Right renal pelvis (tissue), 4 donors: Measurements from ENCODE around the gene METRN. TPM values are rescaled to one million over a fixed set of nuclear protein-coding genes. Genes with fewer than 3 reads are reported as not detected.
"Not testable (repeated sequence)": the region's sequence is repeated elsewhere in the genome, so short reads cannot be mapped to it uniquely, and the experiment has no call there.

Source experiments
- DNase-seq, 4 donors: peaks; one replicate each; pipeline ENCODE4 v3.0.0-alpha.2; 2013; ENCODE audit warnings: low read depth in 4 of 4, low spot score in 3 of 4, missing footprints in 1 of 4
- polyA plus RNA-seq, 4 donors: library from polyadenylated mRNA; unstranded; fragments of 120-200 nt; gene quantifications; one replicate each; pipeline ENCODE4 v1.2.1, GENCODE V29; 2013; ENCODE audit not compliant: insufficient read length in 4 of 4

METRN gene
- polyA plus RNA-seq, 4 donors = 5.8 to 17.0 (median 9.3) TPM

DNA sequence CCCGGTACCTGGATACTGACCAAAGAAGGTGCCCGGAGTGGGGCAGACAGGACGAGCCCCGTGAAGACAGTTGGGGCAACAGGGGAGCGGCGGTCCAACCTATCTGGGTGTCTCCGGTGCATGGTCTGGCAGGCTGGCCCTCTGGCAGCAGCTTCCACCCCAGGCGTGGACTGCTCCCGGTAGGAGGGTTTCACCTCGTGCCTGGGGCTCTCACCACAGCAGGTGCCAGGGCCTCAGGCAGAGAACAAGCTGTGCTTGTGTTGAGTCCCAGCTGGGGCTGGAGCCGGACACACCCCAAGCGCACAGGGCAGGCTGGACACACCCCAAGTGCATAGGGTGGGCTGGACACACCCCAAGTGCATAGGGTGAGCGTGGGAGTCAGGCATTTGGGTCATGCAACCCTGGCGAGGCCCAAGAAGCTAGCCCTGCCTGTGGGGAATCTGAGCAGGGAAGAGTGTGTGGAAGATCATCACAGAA is 7.8 kb upstream of the METRN start:
- no peak for DNase-seq

- no peak for DNase-seq
These were observed 6.9 kb upstream of the METRN start for GRCh38 chr16:708019-708418.

DNA sequence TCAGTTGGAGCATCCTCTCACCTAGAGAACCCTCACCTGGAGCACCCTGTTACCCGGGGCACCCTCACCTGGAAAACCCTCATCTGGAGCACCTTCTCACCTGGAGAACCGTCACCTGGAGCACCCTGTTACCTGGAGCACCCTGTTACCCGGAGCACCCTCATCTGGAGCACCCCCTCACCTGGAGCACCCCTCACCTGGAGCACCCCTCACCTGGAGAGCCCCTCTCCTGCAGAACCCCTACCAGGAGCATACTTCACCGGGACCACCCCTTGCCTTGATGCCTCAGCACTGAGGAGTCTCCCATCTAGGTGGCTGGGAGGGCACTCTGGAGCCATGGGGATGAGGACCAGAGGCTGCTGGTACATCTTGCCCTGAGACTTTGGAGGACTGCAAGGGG is 6.0 kb upstream of the METRN start:
- no peak for DNase-seq

GRCh38 chr16:709566-710499 is 5.1 kb upstream of the METRN start:
- no peak for DNase-seq

DNA sequence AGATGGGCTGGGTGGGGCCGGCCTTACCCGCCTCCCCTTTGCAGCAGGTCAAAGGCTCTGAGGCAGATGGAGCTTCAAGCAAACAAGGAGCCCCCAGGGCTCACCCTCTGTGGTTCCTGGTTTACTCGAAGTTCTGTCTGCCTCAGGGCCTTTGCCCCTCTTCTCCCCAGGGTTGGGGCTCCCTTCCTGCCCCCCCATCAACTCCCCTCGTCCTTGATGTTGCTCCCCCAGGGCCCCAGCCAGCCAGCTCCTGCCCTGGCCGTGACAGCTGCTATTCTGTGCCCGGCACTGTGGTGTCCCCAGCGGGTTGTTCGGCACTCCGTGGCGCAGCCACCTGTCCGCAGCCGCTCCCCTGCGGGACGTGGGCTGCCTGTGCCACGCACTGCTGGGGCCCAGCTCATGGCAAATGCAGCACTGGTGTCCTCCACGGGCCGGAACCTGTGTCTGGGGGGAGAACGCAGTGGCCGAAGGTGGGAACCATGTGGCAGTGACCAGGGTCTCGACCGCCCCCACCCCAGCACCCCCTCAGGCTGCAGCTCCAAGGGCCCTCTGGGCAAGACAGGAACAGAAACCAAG is 4.3 kb upstream of the METRN start:
- DNase-seq = no peak

DNA sequence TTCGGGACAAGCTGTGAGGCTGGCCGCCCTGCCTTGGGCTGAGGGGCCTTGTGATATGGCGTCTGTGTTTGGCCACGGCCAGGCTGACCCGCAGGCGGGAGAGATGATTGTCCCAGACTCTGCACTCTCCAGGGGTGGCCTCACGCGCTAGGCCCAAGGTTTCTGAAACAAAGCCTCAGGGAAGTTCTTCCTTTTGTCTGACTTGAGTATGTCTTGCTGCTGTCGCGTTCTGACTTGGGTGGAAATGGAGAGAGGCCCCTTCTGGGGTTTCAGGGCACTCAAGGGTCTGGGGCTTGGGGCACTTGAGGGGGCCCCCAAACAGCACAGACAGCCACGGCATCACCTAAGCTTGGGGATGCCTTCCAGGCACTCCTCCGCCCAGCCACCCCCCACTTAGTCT is 3.8 kb upstream of the METRN start:
- DNase-seq = no peak

DNA sequence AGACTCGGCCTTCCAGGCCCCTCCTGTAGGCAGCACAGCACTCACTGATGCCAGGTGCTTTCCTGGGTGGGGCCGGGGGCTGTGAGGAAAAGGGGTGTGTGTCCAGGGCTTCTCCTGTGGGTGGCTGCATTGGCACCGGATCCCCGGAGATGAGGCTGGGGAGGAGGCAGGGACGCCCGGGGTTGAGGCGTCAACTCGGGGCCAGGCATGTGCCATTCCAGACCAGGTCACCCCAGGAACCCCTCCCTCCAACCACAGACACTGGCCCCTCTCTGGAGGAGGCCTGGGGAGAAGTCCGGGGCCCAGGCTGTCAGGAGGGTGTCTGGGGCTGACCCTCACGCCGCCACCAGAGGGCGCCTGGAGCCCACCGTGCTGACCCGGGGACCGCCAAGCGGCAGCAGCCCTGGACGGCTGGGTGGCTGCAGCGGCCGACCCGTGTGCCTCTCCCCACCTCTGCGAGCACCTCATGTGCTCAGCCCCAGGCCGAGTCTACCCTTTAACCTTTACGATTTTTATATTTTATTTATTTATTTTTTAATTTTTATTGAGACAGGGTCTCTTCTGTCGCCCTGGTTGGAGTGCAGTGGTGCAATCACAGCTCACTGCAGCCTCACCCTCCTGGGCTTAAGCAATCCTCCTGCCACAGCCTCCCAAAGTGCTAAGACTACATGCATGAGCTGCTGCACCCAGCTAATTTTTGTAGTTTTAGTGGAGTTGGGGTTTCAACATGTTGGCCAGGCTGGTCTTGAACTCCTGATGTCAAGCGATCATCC is 3.2 kb upstream of the METRN start:
- DNase-seq = no peak

DNA sequence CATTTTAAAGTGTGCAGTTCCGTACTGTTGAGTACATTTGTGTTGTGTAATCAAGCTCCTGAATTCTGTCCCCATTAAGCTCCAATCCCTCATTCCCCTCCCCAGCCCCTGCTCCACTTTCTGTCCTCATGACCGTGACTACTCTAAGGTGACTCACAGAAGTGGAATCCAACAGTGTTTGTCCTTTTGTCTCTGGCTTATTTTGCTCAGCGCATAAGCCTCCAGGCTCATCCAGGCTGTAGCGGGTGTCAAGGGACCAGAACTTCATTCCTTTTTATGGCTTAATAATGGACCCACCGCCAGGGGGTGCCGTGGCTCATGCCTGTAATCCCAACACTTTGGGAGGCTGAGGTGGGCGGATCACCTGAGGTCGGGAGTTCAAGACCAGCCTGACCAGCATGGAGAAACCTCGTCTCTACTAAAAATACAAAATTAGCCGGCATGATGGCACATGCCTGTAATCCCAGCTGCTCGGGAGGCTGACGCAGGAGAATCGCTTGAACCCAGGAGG is 2.1 kb upstream of the METRN start:
- DNase-seq = not testable (repeated sequence)

GRCh38 chr16:714079-714478 is 839 bp upstream of the METRN start:
- DNase-seq = no peak

DNA sequence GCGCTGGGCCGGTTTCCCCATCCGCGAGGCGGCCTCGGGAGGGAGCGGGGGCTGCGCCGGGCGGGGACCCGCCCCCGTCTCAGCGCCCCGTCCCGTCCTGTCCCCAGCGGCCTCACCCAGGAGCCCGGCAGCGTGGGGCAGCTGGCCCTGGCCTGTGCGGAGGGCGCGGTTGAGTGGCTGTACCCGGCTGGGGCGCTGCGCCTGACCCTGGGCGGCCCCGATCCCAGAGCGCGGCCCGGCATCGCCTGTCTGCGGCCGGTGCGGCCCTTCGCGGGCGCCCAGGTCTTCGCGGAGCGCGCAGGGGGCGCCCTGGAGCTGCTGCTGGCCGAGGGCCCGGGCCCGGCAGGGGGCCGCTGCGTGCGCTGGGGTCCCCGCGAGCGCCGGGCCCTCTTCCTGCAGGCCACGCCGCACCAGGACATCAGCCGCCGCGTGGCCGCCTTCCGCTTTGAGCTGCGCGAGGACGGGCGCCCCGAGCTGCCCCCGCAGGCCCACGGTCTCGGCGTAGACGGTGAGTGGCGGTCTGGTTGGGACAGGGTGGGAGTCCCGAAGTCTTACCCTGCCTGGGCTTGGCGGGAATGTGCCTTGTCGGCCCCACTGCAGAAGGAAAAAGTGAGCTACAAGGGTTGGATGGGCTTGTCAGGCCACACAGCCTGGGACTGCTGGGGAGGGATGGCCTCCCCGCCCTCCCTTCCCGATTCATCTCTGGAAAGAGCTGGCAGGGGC is 720 bp downstream of the METRN start:
- DNase-seq = no peak

DNA sequence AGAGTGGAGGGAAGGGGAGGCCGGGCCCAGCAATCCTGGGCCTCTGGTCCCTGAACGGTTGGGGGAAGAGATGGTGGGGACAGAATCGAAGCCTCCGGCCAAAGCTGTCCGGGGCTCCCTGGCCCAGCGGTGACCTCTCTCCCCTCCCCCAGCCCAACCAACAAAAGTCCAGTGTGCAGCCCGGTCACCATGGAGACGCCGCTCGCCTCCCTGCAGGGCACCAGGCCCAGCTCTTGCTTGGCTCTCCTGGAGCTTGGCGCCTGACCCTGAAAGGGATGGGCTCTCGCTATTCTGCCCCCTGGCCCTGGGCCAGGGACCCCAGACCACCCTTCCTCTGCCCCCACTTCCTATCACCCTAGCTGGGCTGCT is 1.3 kb downstream of the METRN start:
- DNase-seq = no peak

DNA sequence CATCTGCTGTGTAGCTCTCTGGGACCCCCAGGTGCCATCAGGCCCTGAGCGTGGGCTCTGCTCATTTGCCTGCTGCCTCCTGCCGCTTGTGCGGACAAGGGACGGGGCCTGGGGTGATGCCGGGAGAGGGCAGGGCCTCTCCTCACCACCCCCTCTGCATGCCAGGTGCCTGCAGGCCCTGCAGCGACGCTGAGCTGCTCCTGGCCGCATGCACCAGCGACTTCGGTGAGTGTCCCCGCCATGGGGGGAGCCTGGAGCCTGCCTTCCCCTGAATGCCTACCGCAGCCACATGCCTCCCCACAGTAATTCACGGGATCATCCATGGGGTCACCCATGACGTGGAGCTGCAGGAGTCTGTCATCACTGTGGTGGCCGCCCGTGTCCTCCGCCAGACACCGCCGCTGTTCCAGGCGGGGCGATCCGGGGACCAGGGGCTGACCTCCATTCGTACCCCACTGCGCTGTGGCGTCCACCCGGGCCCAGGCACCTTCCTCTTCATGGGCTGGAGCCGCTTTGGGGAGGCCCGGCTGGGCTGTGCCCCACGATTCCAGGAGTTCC is 1.9 kb downstream of the METRN start:
- DNase-seq = no peak

- no peak for DNase-seq
These were observed 2.7 kb downstream of the METRN start for GRCh38 chr16:717450-718245.

DNA sequence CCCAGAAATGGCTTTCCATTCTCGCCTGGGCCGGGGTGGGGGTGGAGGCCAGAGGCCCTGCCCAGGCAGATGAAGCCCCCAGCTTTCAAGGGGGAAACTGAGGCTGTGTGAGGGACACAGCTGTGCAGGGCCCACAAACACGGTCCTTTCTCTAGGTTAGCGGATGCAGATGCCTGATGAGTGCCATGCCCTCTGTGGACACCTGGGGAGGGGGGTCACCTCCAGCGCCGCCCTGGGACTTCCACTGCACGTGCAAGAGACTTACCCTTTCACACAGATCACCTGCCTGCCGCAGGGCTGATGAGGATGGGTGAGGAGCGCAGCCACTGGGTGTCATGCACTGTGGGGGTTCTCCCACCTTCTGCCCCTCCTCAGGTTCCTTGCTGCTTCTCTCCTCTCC is 3.5 kb downstream of the METRN start:
- no peak for DNase-seq

DNA sequence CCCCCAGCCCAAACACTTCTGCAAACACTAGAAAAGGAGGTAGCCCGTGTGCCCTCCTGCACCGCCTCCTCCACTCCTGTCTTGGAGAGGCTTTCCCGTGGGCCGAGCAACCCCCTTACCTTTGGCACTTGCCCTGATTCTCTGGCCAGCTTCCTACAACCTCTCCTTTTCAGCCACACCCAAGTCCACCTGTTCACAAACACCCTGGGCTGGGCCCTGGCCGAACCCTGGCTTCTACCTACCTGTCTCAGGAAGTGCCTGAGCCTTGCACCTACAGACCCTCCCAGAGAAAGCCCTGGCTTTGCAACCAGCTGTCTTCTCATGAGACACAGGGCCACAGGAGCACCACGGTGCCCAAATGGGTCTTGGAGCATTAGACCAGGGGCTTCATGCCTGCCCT is 4.0 kb downstream of the METRN start:
- no peak for DNase-seq

DNA sequence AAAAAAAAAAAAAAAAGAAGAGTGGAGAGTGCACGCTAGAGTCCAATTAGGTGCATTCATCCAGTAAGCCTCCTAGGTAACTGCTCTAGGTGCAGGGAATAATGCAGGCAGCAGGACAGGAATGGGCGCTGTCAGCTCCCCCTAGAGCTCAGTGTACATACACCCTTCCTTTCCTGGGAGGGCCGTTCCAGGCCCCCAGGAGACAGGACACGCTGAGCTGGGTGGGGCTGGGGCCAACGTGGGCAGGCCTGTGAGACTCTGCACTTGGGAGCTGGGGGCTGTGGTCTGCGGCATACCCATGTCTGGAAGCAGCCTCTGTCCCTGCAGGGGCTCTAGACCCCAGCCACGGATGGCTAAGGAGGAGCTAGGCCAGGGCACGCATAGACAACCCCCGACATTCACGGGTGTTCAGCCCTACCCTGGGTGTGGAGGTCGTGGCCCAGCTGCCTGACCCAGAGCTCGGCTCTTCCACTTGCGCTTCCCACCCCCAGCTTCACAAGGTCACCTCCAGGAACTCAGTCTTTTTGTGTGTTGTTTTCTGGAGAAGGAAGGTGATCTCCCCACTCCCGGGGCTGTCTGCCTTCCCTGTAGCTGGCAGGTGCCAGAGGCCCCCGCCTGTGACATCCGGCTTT is 5.0 kb downstream of the METRN start:
- no peak for DNase-seq

GRCh38 chr16:720447-720989 is 5.6 kb downstream of the METRN start:
- no peak for DNase-seq

DNA sequence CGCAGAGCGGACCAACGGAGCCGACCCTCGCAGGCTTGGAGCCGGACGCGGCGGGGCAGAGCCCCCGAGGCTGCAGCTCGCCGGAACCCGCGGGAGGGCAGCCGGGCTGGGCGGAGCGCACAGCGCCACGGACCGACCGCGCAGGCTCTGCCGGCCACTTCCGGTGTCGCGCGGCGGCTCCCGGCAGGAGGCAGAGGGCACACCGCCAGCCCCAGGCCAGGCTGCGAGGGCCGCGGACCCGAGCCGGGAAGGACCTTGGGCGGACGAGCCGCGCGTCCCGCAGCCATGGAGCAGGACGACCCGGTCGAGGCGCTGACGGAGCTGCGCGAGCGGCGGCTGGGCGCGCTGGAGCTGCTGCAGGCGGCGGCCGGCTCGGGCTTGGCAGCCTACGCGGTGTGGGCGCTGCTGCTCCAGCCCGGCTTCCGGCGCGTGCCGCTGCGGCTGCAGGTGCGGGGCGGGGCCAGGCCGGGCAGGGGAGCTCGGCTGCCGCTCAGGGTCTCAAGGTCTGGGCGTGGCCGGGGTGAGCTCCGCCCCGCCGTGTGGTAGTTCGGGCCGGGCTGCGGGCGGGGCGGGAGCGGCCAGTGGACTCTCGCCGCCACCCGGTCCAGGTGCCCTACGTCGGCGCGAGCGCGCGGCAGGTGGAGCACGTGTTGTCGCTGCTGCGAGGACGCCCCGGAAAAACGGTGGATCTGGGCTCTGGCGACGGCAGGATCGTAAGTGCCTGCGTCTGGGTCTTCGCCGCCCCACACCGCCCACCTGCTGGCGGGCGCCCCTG is 6.3 kb downstream of the METRN start, which contains the start of gene ANTKMT:
Gene ANTKMT, plus strand, starts transcription at position 157 of the 775 bp plus-strand sequence. Its CDS starts 129 bp downstream, at position 286.
- DNase-seq = peak in 2 of 4 donors; percentile 70 to 75
